GM12878 (cell line): ENCODE data around the gene NOL7. TPM values are rescaled to one million over a fixed set of nuclear protein-coding genes. Genes with fewer than 3 reads are reported as not detected.

Experiments
- ATAC-seq: fragments of 200-7000 bp; cut with Tn5 transposase; 3 replicates; pipeline ENCODE4 v1.9.1; 2020; ENCODE audit warnings: mild to moderate bottlenecking, moderate library complexity
- BruUV-seq: library from RNA; stranded (reverse); fragments of 400-500 nt; replicated peaks from 2 replicates; lab custom pipeline; 2021; lab: Mats Ljungman, UMichigan
- CTCF ChIA-PET: fragments of 300-600 bp; sonication (Branson Sonifier 250); formaldehyde crosslinking; extraction: SDS; loops from one replicate; lab custom pipeline; 2021; ENCODE audit warnings: inconsistent platforms; lab: Yijun Ruan, JAX
- POLR2A ChIA-PET: fragments of 350-600 bp; formaldehyde crosslinking; extraction: SDS; loops from one replicate; lab custom pipeline; 2021; ENCODE audit warnings: inconsistent platforms; lab: Charles Lee
- RAD21 ChIA-PET: fragments of 300-600 bp; sonication (Branson Sonifier 250); formaldehyde crosslinking; loops from one replicate; lab custom pipeline; 2023; ENCODE audit warnings: antibody characterized with exemption; ENCODE audit not compliant: unreplicated experiment; lab: Charles Lee
- SMC1A ChIA-PET: fragments of 300-600 bp; sonication (Branson Sonifier 250); formaldehyde crosslinking; loops from one replicate; lab custom pipeline; 2023; ENCODE audit not compliant: unreplicated experiment, uncharacterized antibody; lab: Charles Lee
- DNase-seq: peaks from one replicate; pipeline ENCODE4 v3.0.0-alpha.2; 2011; ENCODE audit warnings: low read depth, low spot score
- FAIRE-seq: peaks from 3 replicates; lab custom pipeline; 2011; peaks lifted over from hg19 to GRCh38; lab: Jason Lieb, UNC
- H2AFZ ChIP-seq: 2 replicates; pipeline ENCODE4 v1.6.0; 2011; ENCODE audit warnings: low read depth, low read length, control low read depth; ENCODE audit not compliant: control insufficient read depth
- H3K27ac ChIP-seq: 2 replicates; pipeline ENCODE4 v1.5.1; 2011; ENCODE audit warnings: control low read depth; ENCODE audit not compliant: control insufficient read depth, insufficient read depth
- H3K27me3 ChIP-seq, 2 experiments: replicated peaks in 1 of 2; 2 replicates each; pipeline versions ENCODE4 v1.6.0 to v1.6.1; 2011; ENCODE audit warnings: low read length in 1 of 2; ENCODE audit not compliant: control insufficient read depth in 2 of 2, insufficient read depth in 2 of 2
- H3K36me3 ChIP-seq, 2 experiments: 2 replicates each; pipeline ENCODE4 v1.5.1; 2011; ENCODE audit warnings: low read length in 1 of 2; ENCODE audit not compliant: control insufficient read depth in 2 of 2, insufficient read depth in 2 of 2
- H3K4me1 ChIP-seq: 2 replicates; pipeline ENCODE4 v1.6.1; 2011; ENCODE audit warnings: mild to moderate bottlenecking, low read length, moderate library complexity, mixed read lengths; ENCODE audit not compliant: control insufficient read depth, insufficient read depth
- H3K4me2 ChIP-seq: 2 replicates; pipeline ENCODE4 v1.6.0; 2011; ENCODE audit warnings: control low read depth; ENCODE audit not compliant: control insufficient read depth, insufficient read depth
- H3K4me3 ChIP-seq: fragments of 200-600 bp; sonication (generic); 2 replicates; pipeline ENCODE4 v1.5.1; 2016
- H3K79me2 ChIP-seq: 2 replicates; pipeline ENCODE4 v1.6.0; 2011; ENCODE audit warnings: low read length; ENCODE audit not compliant: control insufficient read depth, insufficient read depth
- H3K9ac ChIP-seq: 2 replicates; pipeline ENCODE4 v1.8.0; 2011; ENCODE audit warnings: low read length, control low read depth, mixed read lengths; ENCODE audit not compliant: control insufficient read depth, insufficient read depth
- H3K9me3 ChIP-seq: replicated peaks from 3 replicates; pipeline ENCODE4 v1.5.1; 2011; ENCODE audit warnings: mild to moderate bottlenecking, low read length; ENCODE audit not compliant: control insufficient read depth, insufficient read depth
- H4K20me1 ChIP-seq: 2 replicates; pipeline ENCODE4 v1.6.0; 2011; ENCODE audit not compliant: control insufficient read depth, insufficient read depth
- BACH1 ChIP-seq: fragments of 450-650 bp; IDR thresholded peaks from 2 replicates; pipeline ENCODE4 v1.6.1; 2017; ENCODE audit warnings: mild to moderate bottlenecking, borderline replicate concordance
- BHLHE40 ChIP-seq, 2 experiments: fragments of 450-650 bp in 1 of 2; IDR thresholded peaks; 2 replicates each; pipeline ENCODE4 v1.6.1; 2011 to 2017; ENCODE audit warnings: low read depth in 2 of 2, borderline replicate concordance in 1 of 2, improper control_type of control experiment in 1 of 2, low read length in 1 of 2, mild to moderate bottlenecking in 1 of 2
- BMI1 ChIP-seq: fragments of 450-650 bp; IDR thresholded peaks from 2 replicates; pipeline ENCODE4 v1.6.1; 2016; ENCODE audit warnings: mild to moderate bottlenecking, moderate library complexity, borderline replicate concordance
- CBX3 ChIP-seq: fragments of 200-600 bp; sonication (generic); IDR thresholded peaks from 2 replicates; pipeline ENCODE4 v1.6.1; 2016; ENCODE audit warnings: low read depth, borderline replicate concordance
- CREB1 ChIP-seq: IDR thresholded peaks from 2 replicates; pipeline ENCODE4 v1.6.1; 2012; ENCODE audit warnings: low read depth, mild to moderate bottlenecking, inconsistent platforms
- DPF2 ChIP-seq: fragments of 450-650 bp; IDR thresholded peaks from 2 replicates; pipeline ENCODE4 v1.6.1; 2017; ENCODE audit warnings: mild to moderate bottlenecking
- ETV6 ChIP-seq, 2 experiments: fragments of 450-650 bp in 1 of 2; IDR thresholded peaks in 1 of 2; conservative IDR thresholded peaks in 1 of 2; 2 replicates each; pipeline ENCODE4 v1.6.1; 2014; ENCODE audit warnings: antibody characterized with exemption in 1 of 2, borderline replicate concordance in 1 of 2, low read depth in 1 of 2, mild to moderate bottlenecking in 1 of 2, moderate library complexity in 1 of 2
- MYC ChIP-seq: IDR thresholded peaks from 2 replicates; pipeline ENCODE4 v1.6.1; 2011; ENCODE audit warnings: mild to moderate bottlenecking, low read length, moderate library complexity, inconsistent platforms; ENCODE audit not compliant: insufficient read depth, insufficient replicate concordance, insufficient read length, severe bottlenecking
- PAX8 ChIP-seq: fragments of 450-650 bp; IDR thresholded peaks from 2 replicates; pipeline ENCODE4 v1.6.1; 2017; ENCODE audit warnings: mild to moderate bottlenecking, moderate library complexity
- PBX3 ChIP-seq: IDR thresholded peaks from 2 replicates; pipeline ENCODE4 v1.6.1; 2011; ENCODE audit warnings: mild to moderate bottlenecking, low read depth, low read length, moderate library complexity; ENCODE audit not compliant: insufficient replicate concordance
- RBBP5 ChIP-seq: fragments of 200-600 bp; sonication (generic); conservative IDR thresholded peaks from 2 replicates; pipeline ENCODE4 v1.6.1; 2016
- REST ChIP-seq: IDR thresholded peaks from 2 replicates; pipeline ENCODE4 v1.6.1; 2012; ENCODE audit warnings: mild to moderate bottlenecking, low read depth, low read length
- STAT1 ChIP-seq: fragments of 450-650 bp; conservative IDR thresholded peaks from 2 replicates; pipeline ENCODE4 v1.6.1; 2014; ENCODE audit warnings: antibody characterized with exemption, mild to moderate bottlenecking
- ZNF217 ChIP-seq: fragments of 450-650 bp; IDR thresholded peaks from 2 replicates; pipeline ENCODE4 v1.6.1; 2017; ENCODE audit warnings: antibody characterized with exemption, mild to moderate bottlenecking
- WGBS: methylation state at CpG from one replicate; pipeline ENCODE4 v1.1.6; 2016; ENCODE audit warnings: low lambda C conversion rate; ENCODE audit not compliant: insufficient replicate concordance, insufficient coverage; ENCODE audit errors: missing lambda C conversion rate; 5-methylcytosine and 5-hydroxymethylcytosine counted together
- in situ Hi-C: fragments of 300-500 bp; cut with MboI; formaldehyde crosslinking; loops from 9 replicates; pipeline ENCODE4 v1.14.3; 2018; ENCODE audit warnings: mixed read lengths
- intact Hi-C: fragments of 100-400 bp; cut with micrococcal nuclease; formaldehyde crosslinking; loops from one replicate; pipeline ENCODE4 v1.14.2; 2022; ENCODE audit not compliant: unreplicated experiment
- polyA plus RNA-seq, 11 experiments: library from polyadenylated mRNA; depleted of rRNA in 4 of 11; unstranded in 6 of 11; stranded (reverse) in 5 of 11; fragments of >200 nt; fragmentation: Nextera tagmentation in 4 of 11; fragmentation: Illumina TruSeq in 1 of 11; extraction: Ambion mirVana in 4 of 11; extraction: Trizol in 1 of 11; gene quantifications; 1 replicate in 1 of 11; 2 replicates in 10 of 11; pipeline versions ENCODE4 v1.2.1 to v1.2.3, GENCODE V29; 2011 to 2016; ENCODE audit warnings: inconsistent platforms in 2 of 11, missing spikeins in 2 of 11, low read depth in 1 of 11
- total RNA-seq, 4 experiments: library from RNA; depleted of rRNA in 3 of 4; stranded (reverse); fragments of >200 nt in 3 of 4; fragmentation: Illumina TruSeq in 1 of 4; extraction: Trizol in 1 of 4; gene quantifications; 2 replicates each; pipeline versions ENCODE4 v1.2.1 to v1.2.3, GENCODE V29; 2013 to 2021
- TF ChIP-seq, protein P1 (sequence below): fragments of 450-650 bp; IDR thresholded peaks from 2 replicates; pipeline ENCODE4 v1.6.1; 2017; ENCODE audit warnings: low read depth, mild to moderate bottlenecking, moderate library complexity

Gene NOL7
- total and polyA plus RNA-seq, 10 of the 15 experiments (the other 5 are each of a cell fraction or from before 2014, with no cell fraction given), result 12.2 to 222 (median 86.2) TPM

- no peak for ATAC-seq
- H3K9me3 ChIP-seq, result no peaks in the 10 kb centered on the region
These were observed 9.5 kb upstream of the NOL7 start for GRCh38 chr6:13605634-13606033.

More at GRCh38 chr6:13605634-13606033, 9.5 kb upstream of the NOL7 start:
- Histone ChIP-seq H3K79me2 (no peaks in the 10 kb centered on the region), H3K36me3 (peaks cover 0 to 5% of the 10 kb centered on the region in 2 experiments; a peak in 1 of 4 replicates), H2AFZ (no peak overlapping the region), H4K20me1 (no peaks in the 10 kb centered on the region), H3K4me2 (no peak overlapping the region), H3K27me3 (no peaks in the 10 kb centered on the region), H3K4me1 (peaks cover 3% of the 10 kb centered on the region; the same call in 1 of the 2 replicates), H3K9ac (no peak overlapping the region), H3K4me3 (no peak overlapping the region), H3K27ac (no peak overlapping the region)
- ChIA-PET POLR2A (no interaction called here), SMC1A (interaction anchor here (0.7 kb wide), 1 partner anchor 560 kb away, joined by 3 read pairs; no protein-coding TSS in a partner anchor), CTCF (interaction anchor here (2.0 to 2.2 kb wide), 2 partner anchors 10 to 30 kb away, joined by 7 to 9 read pairs; partner anchors contain the start of genes NOL7 and SIRT5), RAD21 (no interaction called here)
- no TSS peak for BruUV-seq
- intact Hi-C loops, result no loop called here
- in situ Hi-C loops, result no loop called here
- no peak for DNase-seq
- no peak for FAIRE-seq
- TF ChIP-seq, protein P1, sequence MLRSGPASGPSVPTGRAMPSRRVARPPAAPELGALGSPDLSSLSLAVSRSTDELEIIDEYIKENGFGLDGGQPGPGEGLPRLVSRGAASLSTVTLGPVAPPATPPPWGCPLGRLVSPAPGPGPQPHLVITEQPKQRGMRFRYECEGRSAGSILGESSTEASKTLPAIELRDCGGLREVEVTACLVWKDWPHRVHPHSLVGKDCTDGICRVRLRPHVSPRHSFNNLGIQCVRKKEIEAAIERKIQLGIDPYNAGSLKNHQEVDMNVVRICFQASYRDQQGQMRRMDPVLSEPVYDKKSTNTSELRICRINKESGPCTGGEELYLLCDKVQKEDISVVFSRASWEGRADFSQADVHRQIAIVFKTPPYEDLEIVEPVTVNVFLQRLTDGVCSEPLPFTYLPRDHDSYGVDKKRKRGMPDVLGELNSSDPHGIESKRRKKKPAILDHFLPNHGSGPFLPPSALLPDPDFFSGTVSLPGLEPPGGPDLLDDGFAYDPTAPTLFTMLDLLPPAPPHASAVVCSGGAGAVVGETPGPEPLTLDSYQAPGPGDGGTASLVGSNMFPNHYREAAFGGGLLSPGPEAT, result no peak
- TF ChIP-seq PBX3 (no peak), DPF2 (no peak), CBX3 (no peak), RBBP5 (no peak), CREB1 (no peak), ETV6 (conservative IDR thresholded peaks at IDR 0.05 in 1 of 2, IDR thresholded peaks at IDR 0.05 in 1 of 2; ENCODE audit: borderline replicate concordance in 1 of 2, low read depth in 1 of 2) (no peak), MYC (no peak), BACH1 (no peak), ZNF217 (no peak), BHLHE40 (IDR thresholded peaks at IDR 0.05; ENCODE audit: borderline replicate concordance in 1 of 2, low read depth in 2 of 2, low read length in 1 of 2) (no peak), REST (no peak), STAT1 (no peak), BMI1 (no peak), PAX8 (no peak)
- WGBS, result 95% methylated on average over 4 of the region's 4 CpGs
